SK-N-SH treated with all-trans-retinoic acid at 6 μM for 48 hours (cell line): ENCODE data around the gene ZSWIM2.

Source experiments
- CSDC2 ChIP-seq: fragments of 250-450 bp; sonication (Bioruptor Pico); IDR thresholded peaks from 2 replicates; pipeline ENCODE4 v1.5.0; 2020; ENCODE audit warnings: mild to moderate bottlenecking, moderate library complexity
- PATZ1 ChIP-seq: fragments of 250-450 bp; sonication (Bioruptor Pico); IDR thresholded peaks from 2 replicates; pipeline ENCODE4 v1.8.0; 2020; ENCODE audit warnings: mild to moderate bottlenecking, moderate library complexity, borderline replicate concordance
- POU6F1 ChIP-seq: fragments of 250-450 bp; sonication (Bioruptor Pico); IDR thresholded peaks from 2 replicates; pipeline ENCODE4 v1.8.0; 2021; ENCODE audit warnings: low read depth, mild to moderate bottlenecking, moderate library complexity, borderline replicate concordance
- PPARA ChIP-seq: fragments of 250-450 bp; sonication (Bioruptor Pico); IDR thresholded peaks from 2 replicates; pipeline ENCODE4 v1.5.0; 2020; ENCODE audit warnings: mild to moderate bottlenecking, borderline replicate concordance
- ZFP30 ChIP-seq: fragments of 450-650 bp; formaldehyde crosslinking; IDR thresholded peaks from 2 replicates; pipeline ENCODE4 v1.5.0; 2022; ENCODE audit warnings: mild to moderate bottlenecking, moderate library complexity

GRCh38 chr2:186820303-186820702 is 28.7 kb downstream of the ZSWIM2 start:
- TF ChIP-seq CSDC2 (CRISPR knock-in tag) = no peak
- TF ChIP-seq PATZ1 (CRISPR knock-in tag) = no peak
- no peak for TF ChIP-seq PPARA (CRISPR knock-in tag)
- no peak for TF ChIP-seq POU6F1
- TF ChIP-seq ZFP30 (CRISPR knock-in tag) = no peak
